K562 (cell line): ENCODE measurements around the gene TUT4. TPM values are rescaled to one million over a fixed set of nuclear protein-coding genes. Genes with fewer than 3 reads are reported as not detected.
A peak's percentile ranks its signal among the peaks of the same experiment; 100 is the strongest.

Experiments
- PTTG1 ChIP-seq: fragments of 450-650 bp; IDR thresholded peaks from 2 replicates; pipeline ENCODE4 v1.6.1; 2016; ENCODE audit warnings: low read depth, mild to moderate bottlenecking, missing genetic modification characterization, missing compliant biosample characterization
- U2AF1 ChIP-seq: fragments of 200-400 bp; formaldehyde crosslinking; optimal IDR thresholded peaks from 2 replicates; pipeline ENCODE3; 2017; ENCODE audit warnings: mild to moderate bottlenecking, low read depth, low read length, moderate library complexity
- ZBTB40 ChIP-seq, 2 experiments: fragments of 450-650 bp in 1 of 2; sonication (generic) in 1 of 2; formaldehyde crosslinking in 1 of 2; IDR thresholded peaks; 2 replicates each; pipeline versions ENCODE4 v1.7.1 to v1.9.0; 2016 to 2022; ENCODE audit warnings: inconsistent platforms in 1 of 2, mild to moderate bottlenecking in 1 of 2, missing genetic modification reagents in 1 of 2
- ZNF239 ChIP-seq: fragments of 250-450 bp; sonication (Bioruptor Pico); IDR thresholded peaks from 2 replicates; pipeline ENCODE4 v1.4.0; 2020; ENCODE audit warnings: mild to moderate bottlenecking
- ZNF263 ChIP-seq: sonication (generic); formaldehyde crosslinking; IDR thresholded peaks from 2 replicates; pipeline ENCODE4 v1.8.0; 2022; ENCODE audit warnings: mild to moderate bottlenecking, missing genetic modification reagents, borderline replicate concordance
- ZNF277 ChIP-seq: fragments of 250-450 bp; sonication (Bioruptor Pico); IDR thresholded peaks from 2 replicates; pipeline ENCODE4 v1.8.0; 2022; ENCODE audit warnings: inconsistent platforms, mild to moderate bottlenecking, moderate library complexity, borderline replicate concordance
- polyA plus RNA-seq, 8 experiments: library from polyadenylated mRNA; depleted of rRNA in 4 of 8; stranded (reverse) in 5 of 8; unstranded in 3 of 8; fragments of >200 nt; fragmentation: Nextera tagmentation in 2 of 8; fragmentation: Illumina TruSeq in 1 of 8; extraction: Ambion mirVana in 2 of 8; extraction: Trizol in 1 of 8; gene quantifications; 2 replicates each; pipeline versions ENCODE4 v1.2.1 to v1.2.3, GENCODE V29; 2011 to 2014; ENCODE audit warnings: inconsistent platforms in 1 of 8, missing spikeins in 1 of 8
- total RNA-seq, 7 experiments: library from RNA; depleted of rRNA in 6 of 7; stranded (reverse); fragments of >200 nt in 6 of 7; fragmentation: Illumina TruSeq in 2 of 7; extraction: Trizol in 2 of 7; gene quantifications; 2 replicates each; pipeline versions ENCODE4 v1.2.1 to v1.2.3, GENCODE V29; 2011 to 2021; ENCODE audit warnings: low replicate concordance in 1 of 7
- TF ChIP-seq, protein P1 (sequence below): fragments of 450-650 bp; conservative IDR thresholded peaks from 2 replicates; pipeline ENCODE4 v1.6.1; 2016; ENCODE audit warnings: missing genetic modification characterization, low read depth, mild to moderate bottlenecking, control low read depth, missing compliant biosample characterization
- TF ChIP-seq, protein P2 (sequence below): fragments of 250-450 bp; sonication (Bioruptor Pico); IDR thresholded peaks from 2 replicates; pipeline ENCODE4 v1.4.0; 2020; ENCODE audit warnings: mild to moderate bottlenecking

TUT4 gene
- total and polyA plus RNA-seq, 9 of the 15 experiments (the other 6 are each of a cell fraction or from before 2014, with no cell fraction given), result 15.8 to 53.5 (median 36.7) TPM

- TF ChIP-seq ZNF277 (CRISPR knock-in tag) (peak; percentile 78; the same call in 1 of the 2 replicates), ZNF239 (CRISPR knock-in tag) (no peak), U2AF1 (peak; percentile 45), PTTG1 (no peak), ZNF263 (CRISPR knock-in tag) (peak; percentile 88), ZBTB40 (IDR thresholded peaks at IDR 0.05) (peak; percentile 43; the same call in 1 of the 2 replicates), ZBTB40 (CRISPR knock-in tag; IDR thresholded peaks at IDR 0.05) (no peak)
- TF ChIP-seq, protein P1, sequence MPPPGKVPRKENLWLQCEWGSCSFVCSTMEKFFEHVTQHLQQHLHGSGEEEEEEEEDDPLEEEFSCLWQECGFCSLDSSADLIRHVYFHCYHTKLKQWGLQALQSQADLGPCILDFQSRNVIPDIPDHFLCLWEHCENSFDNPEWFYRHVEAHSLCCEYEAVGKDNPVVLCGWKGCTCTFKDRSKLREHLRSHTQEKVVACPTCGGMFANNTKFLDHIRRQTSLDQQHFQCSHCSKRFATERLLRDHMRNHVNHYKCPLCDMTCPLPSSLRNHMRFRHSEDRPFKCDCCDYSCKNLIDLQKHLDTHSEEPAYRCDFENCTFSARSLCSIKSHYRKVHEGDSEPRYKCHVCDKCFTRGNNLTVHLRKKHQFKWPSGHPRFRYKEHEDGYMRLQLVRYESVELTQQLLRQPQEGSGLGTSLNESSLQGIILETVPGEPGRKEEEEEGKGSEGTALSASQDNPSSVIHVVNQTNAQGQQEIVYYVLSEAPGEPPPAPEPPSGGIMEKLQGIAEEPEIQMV (tag), result no peak
- TF ChIP-seq, protein P2, sequence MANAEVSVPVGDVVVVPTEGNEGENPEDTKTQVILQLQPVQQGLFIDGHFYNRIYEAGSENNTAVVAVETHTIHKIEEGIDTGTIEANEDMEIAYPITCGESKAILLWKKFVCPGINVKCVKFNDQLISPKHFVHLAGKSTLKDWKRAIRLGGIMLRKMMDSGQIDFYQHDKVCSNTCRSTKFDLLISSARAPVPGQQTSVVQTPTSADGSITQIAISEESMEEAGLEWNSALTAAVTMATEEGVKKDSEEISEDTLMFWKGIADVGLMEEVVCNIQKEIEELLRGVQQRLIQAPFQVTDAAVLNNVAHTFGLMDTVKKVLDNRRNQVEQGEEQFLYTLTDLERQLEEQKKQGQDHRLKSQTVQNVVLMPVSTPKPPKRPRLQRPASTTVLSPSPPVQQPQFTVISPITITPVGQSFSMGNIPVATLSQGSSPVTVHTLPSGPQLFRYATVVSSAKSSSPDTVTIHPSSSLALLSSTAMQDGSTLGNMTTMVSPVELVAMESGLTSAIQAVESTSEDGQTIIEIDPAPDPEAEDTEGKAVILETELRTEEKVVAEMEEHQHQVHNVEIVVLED (CRISPR knock-in tag), result no peak
Measured at GRCh38 chr1:52553362-52554266, 722 bp upstream of the TUT4 start (continued).
